ENCODE measurements around the gene PNLIPRP2. TPM values are rescaled to one million over a fixed set of nuclear protein-coding genes. Genes with fewer than 3 reads are reported as not detected.

Gene PNLIPRP2
- total RNA-seq (not detected), polyA plus RNA-seq (not detected)

GRCh38 chr10:116620423-116621400 is at the start of gene PNLIPRP2:
TSS of gene PNLIPRP2 (plus strand) at chr10:116620953.
- no peaks in the 10 kb centered on the region for H3K27me3 ChIP-seq (ENCODE audit: control insufficient read depth, insufficient read depth, low read length)
- H3K27me3 Mint-ChIP-seq: peaks cover 2% of the 10 kb centered on the region
- ATAC-seq (ENCODE audit: low read depth in 2 of 2) (no peak), DNase-seq (no peak)
- H3K4me1 ChIP-seq (ENCODE audit: control insufficient read depth, insufficient read depth, low read length, poor library complexity, severe bottlenecking): no peaks in the 10 kb centered on the region
- no peaks in the 10 kb centered on the region for H3K36me3 ChIP-seq (ENCODE audit: control insufficient read depth, insufficient read depth, low read length)
- no peak within 1 kb of the TSS for H3K4me3 ChIP-seq (ENCODE audit: low read depth, low read length)
- no peaks in the 10 kb centered on the region for H3K36me3 Mint-ChIP-seq
- H3K4me1 Mint-ChIP-seq: no peaks in the 10 kb centered on the region
- peak within 1 kb of the TSS in 1 of 3 donors; percentile 14 for H3K27ac Mint-ChIP-seq
- no peak within 1 kb of the TSS for H3K4me3 Mint-ChIP-seq
- H3K27ac ChIP-seq (ENCODE audit: insufficient read depth, low read length, poor library complexity, severe bottlenecking): no peak within 1 kb of the TSS
- no peaks in the 10 kb centered on the region for H3K9me3 ChIP-seq (ENCODE audit: control insufficient read depth in 2 of 2, low read length in 2 of 2)
- peaks cover 0 to 3% (median 1%) of the 10 kb centered on the region in 7 donors for H3K9me3 Mint-ChIP-seq

- ATAC-seq (ENCODE audit: low read depth in 2 of 2): no peak
- DNase-seq: no peak
- Histone ChIP-seq H3K9me3 (ENCODE audit: control insufficient read depth in 2 of 2, low read length in 2 of 2) (no peaks in the 10 kb centered on the region), H3K4me1 (ENCODE audit: control insufficient read depth, insufficient read depth, low read length, poor library complexity, severe bottlenecking) (no peaks in the 10 kb centered on the region), H3K27ac (ENCODE audit: insufficient read depth, low read length, poor library complexity, severe bottlenecking) (no peak overlapping the region), H3K36me3 (ENCODE audit: control insufficient read depth, insufficient read depth, low read length) (no peaks in the 10 kb centered on the region), H3K4me3 (ENCODE audit: low read depth, low read length) (no peak overlapping the region), H3K27me3 (ENCODE audit: control insufficient read depth, insufficient read depth, low read length) (no peaks in the 10 kb centered on the region)
- Mint-ChIP-seq H3K27me3 (no peaks in the 10 kb centered on the region), H3K9me3 (peaks cover 0 to 10% (median 3%) of the 10 kb centered on the region in 7 donors), H3K4me1 (no peaks in the 10 kb centered on the region), H3K27ac (no peak overlapping the region), H3K4me3 (no peak overlapping the region), H3K36me3 (no peaks in the 10 kb centered on the region)
Observed at GRCh38 chr10:116574797-116575196, 46.0 kb upstream of the PNLIPRP2 start.

- Mint-ChIP-seq H3K27ac (no peak overlapping the region), H3K9me3 (peaks cover 0 to 2% (median 0%) of the 10 kb centered on the region in 7 donors), H3K4me1 (no peaks in the 10 kb centered on the region), H3K27me3 (no peaks in the 10 kb centered on the region), H3K36me3 (no peaks in the 10 kb centered on the region), H3K4me3 (no peak overlapping the region)
- H3K4me1 ChIP-seq (ENCODE audit: control insufficient read depth, insufficient read depth, low read length, poor library complexity, severe bottlenecking): no peaks in the 10 kb centered on the region
- no peaks in the 10 kb centered on the region for H3K9me3 ChIP-seq (ENCODE audit: control insufficient read depth in 2 of 2, low read length in 2 of 2)
- DNase-seq (no peak), ATAC-seq (ENCODE audit: low read depth in 2 of 2) (no peak)
- H3K36me3 ChIP-seq (ENCODE audit: control insufficient read depth, insufficient read depth, low read length): no peaks in the 10 kb centered on the region
- no peak overlapping the region for H3K4me3 ChIP-seq (ENCODE audit: low read depth, low read length)
- no peak overlapping the region for H3K27ac ChIP-seq (ENCODE audit: insufficient read depth, low read length, poor library complexity, severe bottlenecking)
- H3K27me3 ChIP-seq (ENCODE audit: control insufficient read depth, insufficient read depth, low read length): no peaks in the 10 kb centered on the region
Observed at GRCh38 chr10:116587878-116588591, 32.7 kb upstream of the PNLIPRP2 start.

GRCh38 chr10:116588995-116589394 is 31.8 kb upstream of the PNLIPRP2 start:
- no peaks in the 10 kb centered on the region for H3K4me1 Mint-ChIP-seq
- peaks cover 0 to 2% (median 0%) of the 10 kb centered on the region in 7 donors for H3K9me3 Mint-ChIP-seq
- Histone ChIP-seq H3K4me3 (ENCODE audit: low read depth, low read length) (no peak overlapping the region), H3K4me1 (ENCODE audit: control insufficient read depth, insufficient read depth, low read length, poor library complexity, severe bottlenecking) (no peaks in the 10 kb centered on the region), H3K27me3 (ENCODE audit: control insufficient read depth, insufficient read depth, low read length) (no peaks in the 10 kb centered on the region), H3K36me3 (ENCODE audit: control insufficient read depth, insufficient read depth, low read length) (no peaks in the 10 kb centered on the region), H3K27ac (ENCODE audit: insufficient read depth, low read length, poor library complexity, severe bottlenecking) (no peak overlapping the region), H3K9me3 (ENCODE audit: control insufficient read depth in 2 of 2, low read length in 2 of 2) (no peaks in the 10 kb centered on the region)
- no peak overlapping the region for H3K27ac Mint-ChIP-seq
- H3K27me3 Mint-ChIP-seq: no peaks in the 10 kb centered on the region
- DNase-seq: no peak
- no peaks in the 10 kb centered on the region for H3K36me3 Mint-ChIP-seq
- no peak for ATAC-seq (ENCODE audit: low read depth in 2 of 2)
- H3K4me3 Mint-ChIP-seq: no peak overlapping the region

GRCh38 chr10:116589926-116590325 is 30.8 kb upstream of the PNLIPRP2 start:
- H3K9me3 ChIP-seq (ENCODE audit: control insufficient read depth in 2 of 2, low read length in 2 of 2): no peaks in the 10 kb centered on the region
- Mint-ChIP-seq H3K4me1 (no peaks in the 10 kb centered on the region), H3K27me3 (no peaks in the 10 kb centered on the region), H3K4me3 (no peak overlapping the region), H3K36me3 (no peaks in the 10 kb centered on the region), H3K9me3 (peaks cover 0 to 2% (median 0%) of the 10 kb centered on the region in 7 donors), H3K27ac (no peak overlapping the region)
- H3K27me3 ChIP-seq (ENCODE audit: control insufficient read depth, insufficient read depth, low read length): no peaks in the 10 kb centered on the region
- H3K36me3 ChIP-seq (ENCODE audit: control insufficient read depth, insufficient read depth, low read length): no peaks in the 10 kb centered on the region
- H3K4me3 ChIP-seq (ENCODE audit: low read depth, low read length): no peak overlapping the region
- DNase-seq: no peak
- ATAC-seq (ENCODE audit: low read depth in 2 of 2): no peak
- H3K4me1 ChIP-seq (ENCODE audit: control insufficient read depth, insufficient read depth, low read length, poor library complexity, severe bottlenecking): no peaks in the 10 kb centered on the region
- H3K27ac ChIP-seq (ENCODE audit: insufficient read depth, low read length, poor library complexity, severe bottlenecking): no peak overlapping the region

- no peaks in the 10 kb centered on the region for H3K4me1 ChIP-seq (ENCODE audit: control insufficient read depth, insufficient read depth, low read length, poor library complexity, severe bottlenecking)
- H3K4me3 Mint-ChIP-seq: no peak within 1 kb of the TSS
- no peak for ATAC-seq (ENCODE audit: low read depth in 2 of 2)
- no peak within 1 kb of the TSS for H3K4me3 ChIP-seq (ENCODE audit: low read depth, low read length)
- no peak within 1 kb of the TSS for H3K27ac ChIP-seq (ENCODE audit: insufficient read depth, low read length, poor library complexity, severe bottlenecking)
- no peaks in the 10 kb centered on the region for H3K27me3 ChIP-seq (ENCODE audit: control insufficient read depth, insufficient read depth, low read length)
- H3K9me3 Mint-ChIP-seq: peaks cover 0 to 2% (median 0%) of the 10 kb centered on the region in 7 donors
- H3K27me3 Mint-ChIP-seq: no peaks in the 10 kb centered on the region
- H3K27ac Mint-ChIP-seq: no peak within 1 kb of the TSS
- no peaks in the 10 kb centered on the region for H3K36me3 Mint-ChIP-seq
- no peaks in the 10 kb centered on the region for H3K9me3 ChIP-seq (ENCODE audit: control insufficient read depth in 2 of 2, low read length in 2 of 2)
- DNase-seq: no peak
- no peaks in the 10 kb centered on the region for H3K4me1 Mint-ChIP-seq
- H3K36me3 ChIP-seq (ENCODE audit: control insufficient read depth, insufficient read depth, low read length): no peaks in the 10 kb centered on the region
Observed at GRCh38 chr10:116590590-116591444, 29.9 kb upstream of the PNLIPRP2 start, which contains the start of gene PNLIPRP1. TSS of gene PNLIPRP1 (plus strand) at chr10:116590959. CDS start at chr10:116591130, 171 bp downstream.

GRCh38 chr10:116593139-116593740 is 27.5 kb upstream of the PNLIPRP2 start:
- no peaks in the 10 kb centered on the region for H3K4me1 ChIP-seq (ENCODE audit: control insufficient read depth, insufficient read depth, low read length, poor library complexity, severe bottlenecking)
- no peak for ATAC-seq (ENCODE audit: low read depth in 2 of 2)
- no peaks in the 10 kb centered on the region for H3K4me1 Mint-ChIP-seq

More at GRCh38 chr10:116593139-116593740, 27.5 kb upstream of the PNLIPRP2 start:
- H3K27me3 Mint-ChIP-seq: no peaks in the 10 kb centered on the region
- no peaks in the 10 kb centered on the region for H3K36me3 Mint-ChIP-seq
- DNase-seq: no peak
- H3K36me3 ChIP-seq (ENCODE audit: control insufficient read depth, insufficient read depth, low read length): no peaks in the 10 kb centered on the region
- H3K4me3 ChIP-seq (ENCODE audit: low read depth, low read length): no peak overlapping the region
- H3K9me3 ChIP-seq (ENCODE audit: control insufficient read depth in 2 of 2, low read length in 2 of 2): no peaks in the 10 kb centered on the region
- H3K4me3 Mint-ChIP-seq: no peak overlapping the region
- H3K27ac ChIP-seq (ENCODE audit: insufficient read depth, low read length, poor library complexity, severe bottlenecking): no peak overlapping the region
- no peak overlapping the region for H3K27ac Mint-ChIP-seq
- H3K27me3 ChIP-seq (ENCODE audit: control insufficient read depth, insufficient read depth, low read length): no peaks in the 10 kb centered on the region
- H3K9me3 Mint-ChIP-seq: peaks cover 0 to 1% (median 0%) of the 10 kb centered on the region in 7 donors
